SJSA1 (cell line): ENCODE measurements around the gene GREB1. TPM values are rescaled to one million over a fixed set of nuclear protein-coding genes. Genes with fewer than 3 reads are reported as not detected.

Source experiments
- DNase-seq, 2 experiments: peaks; one replicate each; pipeline ENCODE4 v3.0.0-alpha.2; 2015 to 2020; ENCODE audit warnings: low spot score in 2 of 2, low read depth in 1 of 2
- H3K27ac ChIP-seq: fragments of 250-450 bp; sonication (Bioruptor Pico); 2 replicates; pipeline ENCODE4 v1.5.1; 2020; ENCODE audit warnings: mild to moderate bottlenecking, moderate library complexity
- H3K27me3 ChIP-seq: fragments of 250-450 bp; sonication (Bioruptor Pico); replicated peaks from 2 replicates; pipeline ENCODE4 v1.5.1; 2020; ENCODE audit warnings: mild to moderate bottlenecking, moderate library complexity
- H3K36me3 ChIP-seq: fragments of 250-450 bp; sonication (Bioruptor Pico); 2 replicates; pipeline ENCODE4 v1.5.1; 2020; ENCODE audit warnings: mild to moderate bottlenecking
- H3K4me1 ChIP-seq: fragments of 250-450 bp; sonication (Bioruptor Pico); replicated peaks from 2 replicates; pipeline ENCODE4 v1.6.1; 2021; ENCODE audit warnings: mild to moderate bottlenecking
- H3K4me3 ChIP-seq: fragments of 250-450 bp; sonication (Bioruptor Pico); 2 replicates; pipeline ENCODE4 v1.5.1; 2020; ENCODE audit warnings: mild to moderate bottlenecking
- H3K9me3 ChIP-seq: fragments of 250-450 bp; sonication (Bioruptor Pico); replicated peaks from 2 replicates; pipeline ENCODE4 v1.5.1; 2020; ENCODE audit warnings: mild to moderate bottlenecking
- total RNA-seq: library from RNA; depleted of rRNA; stranded (reverse); fragments of >200 nt; shearing (Covaris generic); gene quantifications from 2 replicates; pipeline ENCODE4 v1.2.3, GENCODE V29; 2014; rRNA removed

GREB1 gene
- total RNA-seq, 1 experiment from 2014 or later, result not detected

DNA sequence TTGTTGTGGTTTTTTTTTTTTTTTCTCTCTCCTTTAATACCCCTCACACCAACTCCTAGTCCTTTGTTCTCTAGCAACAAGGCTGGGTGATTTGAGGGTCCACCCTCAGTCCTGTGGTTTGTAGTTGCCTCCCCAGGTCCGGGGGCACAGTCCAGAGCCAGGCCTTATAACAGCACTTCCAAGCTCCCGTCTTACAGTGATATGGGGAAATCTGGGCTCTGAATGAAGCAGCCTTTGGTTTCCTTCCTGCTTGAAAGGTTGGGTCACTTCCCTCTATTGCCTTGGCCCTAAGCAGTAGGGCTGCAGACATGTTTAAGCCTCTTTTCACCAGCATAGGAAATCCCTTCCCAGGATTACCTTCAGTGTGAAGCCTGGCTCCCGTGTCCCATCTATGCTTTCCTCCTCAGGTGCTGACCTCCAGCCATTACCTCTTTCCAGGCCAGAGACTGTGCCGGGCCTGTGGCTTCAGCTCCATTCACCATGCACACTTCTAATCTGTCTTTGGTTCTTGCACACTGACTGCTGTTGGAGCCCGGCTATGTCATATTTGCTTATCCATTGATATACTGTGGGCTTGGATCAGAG lies 157.3 kb downstream of the GREB1 start:
- H3K27me3 ChIP-seq, result no peaks in the 10 kb centered on the region
- H3K4me1 ChIP-seq, result peaks cover 9% of the 10 kb centered on the region
- H3K36me3 ChIP-seq, result no peaks in the 10 kb centered on the region
- H3K27ac ChIP-seq, result no peak overlapping the region
- H3K4me3 ChIP-seq, result no peak overlapping the region
- no peaks in the 10 kb centered on the region for H3K9me3 ChIP-seq
- DNase-seq, result no peak

Other genes with a start within 250 kb of the GREB1 start
- 56.0 and 79.3 TPM in 2 replicates for gene ROCK2, start 189.4 kb upstream of the GREB1 start, total RNA-seq
- 11.7 and 25.6 TPM in 2 replicates for gene E2F6, start 67.9 kb upstream of the GREB1 start, total RNA-seq
- gene NTSR2, start 136.2 kb downstream of the GREB1 start, total RNA-seq, result not detected in 2 replicates
- gene LPIN1, start 212.6 kb downstream of the GREB1 start, total RNA-seq, result 19.1 and 19.4 TPM in 2 replicates